ENCODE results near the gene ERCC5.

ERCC5 gene

DNA sequence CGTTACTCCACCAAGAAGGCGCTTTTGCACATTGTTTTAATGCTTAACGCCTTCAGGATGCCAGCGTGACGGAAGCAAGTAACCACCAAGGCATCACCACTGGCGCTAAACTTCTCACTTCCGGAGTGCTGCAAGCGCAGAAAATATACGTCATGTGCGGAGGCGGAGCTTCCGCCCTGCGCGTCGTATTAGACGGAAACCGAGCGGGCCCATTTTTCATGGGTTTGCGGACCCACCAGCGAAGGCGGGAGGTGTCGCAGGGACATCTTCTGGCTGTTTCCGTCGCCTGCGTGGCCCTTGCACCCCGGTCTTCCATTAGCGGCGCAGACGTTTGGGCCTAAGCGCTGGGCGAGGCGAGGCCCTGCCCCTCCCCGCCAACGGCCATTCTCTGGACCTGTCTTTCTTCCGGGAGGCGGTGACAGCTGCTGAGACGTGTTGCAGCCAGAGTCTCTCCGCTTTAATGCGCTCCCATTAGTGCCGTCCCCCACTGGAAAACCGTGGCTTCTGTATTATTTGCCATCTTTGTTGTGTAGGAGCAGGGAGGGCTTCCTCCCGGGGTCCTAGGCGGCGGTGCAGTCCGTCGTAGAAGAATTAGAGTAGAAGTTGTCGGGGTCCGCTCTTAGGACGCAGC lies at the start of gene ERCC5:
Gene ERCC5 (plus strand): TSS at position 403 of the 631 bp plus-strand sequence. CDS start 235 bp downstream, outside the sequence.
- peak; percentile 96 for DNase-seq (ENCODE audit: low spot score)

DNA sequence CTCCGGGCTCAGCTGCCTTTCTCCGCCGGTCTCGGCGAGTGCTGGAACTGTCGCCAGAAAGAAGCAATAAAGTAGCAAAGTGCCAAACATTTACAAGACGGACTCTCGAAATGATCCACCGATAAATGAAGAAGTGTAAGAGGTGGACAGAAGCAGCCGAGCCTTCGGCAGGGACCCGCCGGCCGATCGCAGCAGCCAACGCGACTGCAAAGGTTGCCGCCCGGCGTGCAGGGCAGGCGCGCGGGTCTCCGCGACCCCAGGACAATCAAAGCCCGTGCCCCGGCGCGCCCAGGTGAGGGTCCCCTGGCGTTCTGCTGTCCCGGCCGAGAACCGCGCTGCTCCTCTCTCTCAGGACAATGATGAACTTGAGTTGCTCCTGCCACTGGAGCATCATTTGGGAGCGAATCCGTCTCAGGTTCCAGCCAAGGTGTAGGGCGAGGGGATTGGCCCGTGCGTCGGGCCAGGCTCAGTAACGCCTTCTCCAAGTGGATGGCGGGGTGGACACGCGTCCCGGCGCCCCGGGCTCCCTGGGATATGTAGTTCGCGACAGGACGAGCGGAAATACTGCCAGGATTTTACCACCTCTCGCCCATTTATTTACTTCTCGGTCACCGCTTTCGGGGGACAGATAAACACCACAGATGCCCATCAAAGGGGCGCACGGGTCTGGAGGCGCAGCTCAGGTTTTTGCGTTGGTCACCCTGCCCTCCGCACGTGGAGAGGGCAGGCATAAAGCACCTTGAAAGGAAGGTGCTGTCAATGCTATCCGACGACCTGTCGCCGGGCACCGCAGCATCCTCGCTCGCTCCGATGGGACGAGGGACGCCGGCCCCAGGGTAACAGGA lies 47.0 kb upstream of the ERCC5 start, which contains the start of the genes BIVM and POGLUT2:
Gene BIVM (plus strand): TSS at position 539 of the 845 bp plus-strand sequence. CDS start 8,149 bp downstream, outside the sequence.
Gene POGLUT2 (minus strand): TSS at position 396 of the 845 bp plus-strand sequence. CDS start 306 bp downstream, at position 90.
- peak; percentile 69 for DNase-seq (ENCODE audit: low spot score)

DNA sequence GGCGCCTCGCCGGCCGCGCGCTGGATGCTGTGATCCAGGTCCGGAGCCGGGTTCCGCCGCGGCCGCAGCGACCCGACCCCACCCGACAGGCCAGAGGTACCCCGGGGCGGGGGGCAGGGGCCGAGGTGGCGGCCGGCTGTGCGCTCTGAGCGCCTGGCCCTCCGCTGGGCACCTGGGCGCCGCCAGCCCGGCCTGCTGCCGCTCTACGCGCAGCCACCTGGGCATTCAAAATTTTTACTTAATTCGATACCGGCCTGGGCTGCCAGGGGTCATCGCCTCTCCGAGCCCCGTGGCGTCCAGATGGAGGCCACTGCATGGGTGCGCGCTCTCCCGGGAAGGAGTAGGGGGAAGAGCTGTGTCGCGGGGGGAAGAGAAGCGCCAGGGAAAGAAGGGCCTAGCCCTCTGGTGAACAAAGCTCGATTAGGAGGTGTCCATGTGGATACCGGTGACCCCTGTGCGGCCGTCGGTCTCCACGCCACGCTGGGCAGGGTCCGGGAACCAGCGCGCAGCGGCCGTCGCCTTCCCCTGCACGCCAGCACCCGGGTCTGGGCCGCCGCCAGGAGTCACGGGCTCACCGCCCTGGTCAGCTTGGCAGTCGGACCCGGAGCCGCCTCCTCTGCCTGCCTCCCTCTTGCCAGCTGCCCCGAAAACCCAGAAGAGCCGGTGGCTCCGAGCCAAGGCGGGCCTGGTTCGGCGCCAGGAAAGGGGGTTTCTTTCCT lies 46.2 kb upstream of the ERCC5 start:
- DNase-seq (ENCODE audit: low spot score) = no peak

DNA sequence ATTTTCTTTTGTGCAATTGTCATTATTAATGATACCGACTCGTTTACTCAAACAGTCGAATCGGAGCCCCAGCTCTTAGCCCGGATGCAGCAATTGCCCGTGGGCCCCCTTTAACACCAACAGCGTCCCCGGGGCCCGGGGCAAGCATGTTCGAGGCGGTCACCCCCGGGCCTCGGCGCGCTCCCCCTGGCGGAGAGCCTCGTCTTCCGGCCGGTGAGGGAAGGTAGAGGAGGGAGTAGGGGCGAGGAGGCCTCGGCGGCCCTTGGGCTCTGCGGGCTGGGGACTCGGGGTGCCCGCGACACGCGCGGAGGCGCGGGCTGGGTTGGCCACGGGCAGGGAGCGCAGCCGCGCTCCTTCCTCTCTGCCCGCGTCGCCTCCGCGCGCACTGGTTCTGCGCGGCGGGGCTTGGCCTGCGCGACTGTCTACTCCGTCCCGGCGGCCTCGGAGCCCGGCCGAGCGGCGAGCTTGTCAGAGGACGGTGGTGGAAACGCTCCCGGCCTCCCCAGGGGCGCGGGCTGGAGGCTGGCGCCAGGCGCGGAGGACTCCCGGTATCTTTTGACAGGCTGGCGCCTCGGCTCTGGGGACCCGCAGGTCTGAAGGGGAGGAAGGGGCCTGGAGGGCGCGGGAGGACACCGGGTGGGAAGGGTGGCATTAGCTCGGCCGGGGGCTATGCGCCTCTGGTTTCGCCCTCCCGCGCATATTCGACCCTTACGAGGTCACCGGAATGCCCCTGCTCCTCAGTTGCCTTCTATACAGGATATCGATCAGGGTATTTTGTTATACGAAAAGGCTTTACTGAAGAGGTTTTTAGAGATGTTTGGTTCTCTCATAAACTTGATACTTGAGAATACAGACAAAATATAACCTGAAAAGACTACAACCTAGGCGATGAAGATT lies 45.4 kb upstream of the ERCC5 start:
- peak; percentile 84 for DNase-seq (ENCODE audit: low spot score)

DNA sequence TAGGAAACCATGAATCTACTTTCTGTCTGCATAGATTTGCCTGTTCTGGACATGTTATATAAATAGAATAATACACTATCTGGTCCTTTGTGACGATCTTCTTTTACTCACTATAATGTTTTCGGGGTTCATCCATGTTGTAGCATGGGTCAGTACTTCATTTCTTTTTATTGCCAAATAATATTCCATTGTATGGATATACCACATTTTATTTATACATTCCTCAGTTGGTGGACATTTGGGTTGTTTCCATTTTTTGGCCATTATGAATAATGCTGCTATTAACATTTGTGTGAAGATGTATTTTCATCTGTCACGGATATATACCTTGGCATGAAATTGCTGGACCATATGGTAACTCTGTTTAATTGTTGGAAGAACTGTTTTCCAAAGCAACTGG lies 40.2 kb upstream of the ERCC5 start:
- DNase-seq (ENCODE audit: low spot score) = no peak

DNA sequence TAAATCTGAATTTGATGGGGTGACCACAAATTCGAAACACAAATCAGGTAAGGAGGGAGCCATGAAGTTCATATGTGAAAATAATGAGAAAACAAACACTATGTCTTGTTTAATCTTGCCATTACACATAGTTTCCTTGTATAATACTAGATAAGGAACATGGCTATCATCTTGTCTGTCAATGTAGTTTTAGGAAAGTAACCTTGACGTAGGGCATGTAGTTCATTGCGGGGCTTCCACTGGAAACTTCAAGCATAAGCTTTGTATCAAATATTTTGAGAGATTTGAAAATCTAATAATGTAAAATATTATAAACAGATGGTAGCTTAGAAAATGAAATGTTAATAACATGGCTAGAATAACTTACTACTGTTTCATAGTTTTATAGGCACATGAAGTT lies 38.1 kb upstream of the ERCC5 start:
- no peak for DNase-seq (ENCODE audit: low spot score)

DNA sequence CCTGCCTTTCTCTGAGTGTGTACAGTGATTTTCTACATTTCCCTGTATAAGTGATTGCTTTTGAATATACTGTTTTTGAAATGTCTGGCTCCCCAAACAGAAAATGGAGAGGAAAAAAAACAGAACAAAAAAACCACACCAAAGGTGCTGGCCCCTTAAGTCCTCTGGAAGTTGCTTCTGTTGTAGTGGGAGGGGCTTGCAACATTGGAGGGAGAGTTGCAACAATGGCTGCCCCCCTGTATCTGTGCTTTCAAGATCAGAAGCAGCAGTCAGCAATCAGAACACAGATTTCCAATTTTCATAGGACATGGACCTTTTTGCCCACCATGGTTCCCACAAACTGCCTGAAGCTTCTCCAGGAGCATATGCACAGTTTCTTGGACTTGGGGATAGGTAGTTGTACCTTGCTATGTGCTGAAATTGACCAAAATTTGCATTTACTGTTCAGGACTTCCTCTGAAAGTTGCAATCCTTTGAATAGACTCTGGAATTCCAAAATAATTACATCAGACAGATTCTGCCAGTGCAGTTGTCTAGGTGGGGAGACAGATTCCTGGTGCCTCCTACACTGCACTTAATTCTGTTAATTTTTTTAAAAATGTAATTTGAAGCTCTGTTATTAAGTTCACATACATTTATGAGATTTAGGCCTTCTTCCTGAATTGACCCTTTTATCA lies 33.1 kb upstream of the ERCC5 start:
- DNase-seq (ENCODE audit: low spot score) = no peak

DNA sequence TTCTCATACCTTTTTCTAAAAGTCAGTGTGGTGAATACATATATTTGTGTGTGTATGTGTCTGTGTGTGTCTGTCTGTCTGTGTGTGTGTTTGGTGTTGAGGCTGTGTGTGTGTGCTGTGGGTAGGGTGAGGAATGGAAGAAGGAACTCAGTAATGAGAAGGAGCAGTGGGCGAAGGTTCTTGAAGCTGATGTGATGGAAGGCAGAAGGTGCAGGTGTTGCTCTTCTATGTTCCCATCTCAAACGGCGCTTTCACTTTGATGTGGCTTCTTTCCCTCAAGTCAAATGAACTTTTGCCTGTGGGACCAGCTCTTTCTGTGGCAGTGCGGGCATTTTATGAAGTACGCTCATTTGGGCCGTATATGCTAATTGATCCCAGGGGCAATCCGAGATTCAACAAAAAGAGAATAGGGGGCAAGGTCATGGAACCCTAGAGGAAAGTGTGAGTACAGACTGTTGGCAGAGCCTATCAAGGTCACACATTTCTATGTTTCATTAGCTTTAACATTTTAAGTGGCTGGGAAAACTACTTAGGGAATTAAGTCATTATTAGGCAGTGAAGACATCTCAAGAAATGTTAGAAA lies 31.7 kb upstream of the ERCC5 start:
- DNase-seq (ENCODE audit: low spot score) = no peak

DNA sequence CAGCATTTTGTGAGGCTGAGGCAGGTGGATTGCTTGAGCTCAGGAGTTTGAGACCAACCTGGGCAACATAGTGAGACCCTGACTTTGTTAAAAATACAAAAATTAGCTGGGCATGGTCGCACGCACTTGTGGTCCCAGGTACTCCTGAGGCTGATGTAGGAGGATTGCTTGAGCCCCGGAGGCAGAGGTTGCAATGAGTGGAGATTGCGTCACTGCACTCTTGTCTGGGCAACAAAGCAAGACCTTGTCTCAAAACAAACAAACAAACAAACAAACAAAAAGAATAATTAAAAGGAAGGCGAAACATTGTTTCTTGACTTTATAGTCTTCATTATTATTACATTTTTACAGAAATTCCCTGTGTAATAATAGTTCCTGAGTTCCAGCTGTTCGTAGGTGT lies 31.0 kb upstream of the ERCC5 start:
- no peak for DNase-seq (ENCODE audit: low spot score)

DNA sequence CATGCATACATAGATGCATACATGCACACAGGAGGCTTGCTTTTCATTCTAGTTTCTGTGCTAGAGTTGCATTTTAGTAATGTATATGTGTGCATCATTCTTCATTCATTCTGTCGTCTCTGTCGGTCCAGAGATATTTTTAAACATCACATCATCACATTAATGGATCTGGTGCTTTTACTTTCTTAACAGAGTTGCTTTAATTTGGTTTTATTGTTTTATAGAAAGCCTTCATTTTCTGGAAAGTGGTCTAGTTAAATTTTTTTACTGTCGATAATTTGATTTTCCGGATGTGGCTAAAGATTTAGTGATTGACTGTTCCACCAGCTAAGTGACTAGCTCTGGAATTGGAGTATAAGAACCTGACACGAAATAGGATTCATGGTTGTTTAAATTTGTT lies 30.0 kb upstream of the ERCC5 start:
- no peak for DNase-seq (ENCODE audit: low spot score)

DNA sequence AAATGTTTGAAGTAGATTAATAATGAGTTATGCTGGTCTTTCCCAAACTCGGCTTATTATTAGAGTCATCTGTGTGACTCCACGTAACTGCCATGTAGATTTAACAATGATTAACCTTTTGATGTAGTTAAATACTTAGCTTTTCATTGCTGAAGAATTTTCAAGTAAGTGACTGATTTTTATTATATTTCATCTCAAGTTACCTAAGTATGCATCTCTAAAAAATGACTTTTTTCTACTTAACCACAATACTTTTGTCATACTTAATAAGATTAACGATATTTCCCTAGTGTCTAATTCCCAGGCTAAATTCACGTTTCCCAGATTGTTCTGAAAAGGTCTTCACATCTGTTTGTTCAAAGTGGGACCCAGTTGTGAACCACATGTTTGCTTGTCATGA lies 29.1 kb upstream of the ERCC5 start:
- DNase-seq (ENCODE audit: low spot score) = no peak

DNA sequence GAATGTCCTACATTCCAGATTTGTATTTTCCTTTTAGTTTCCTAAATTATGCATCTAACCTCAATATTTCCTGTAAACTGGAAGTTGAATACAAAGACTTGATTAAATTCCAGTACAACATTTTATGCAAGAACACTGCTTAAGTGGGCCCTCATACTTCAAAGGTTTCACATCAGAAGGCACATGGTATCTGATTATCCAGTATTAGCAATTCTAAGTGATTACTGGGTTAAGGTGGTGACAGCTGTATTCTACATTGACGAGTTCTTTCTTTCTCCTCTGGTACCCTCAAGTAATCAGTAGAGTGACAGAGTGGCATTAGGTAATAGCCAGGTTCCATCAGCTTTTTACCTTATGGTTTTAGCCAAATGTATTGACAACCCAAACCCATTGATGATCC lies 28.6 kb upstream of the ERCC5 start:
- DNase-seq (ENCODE audit: low spot score) = no peak

DNA sequence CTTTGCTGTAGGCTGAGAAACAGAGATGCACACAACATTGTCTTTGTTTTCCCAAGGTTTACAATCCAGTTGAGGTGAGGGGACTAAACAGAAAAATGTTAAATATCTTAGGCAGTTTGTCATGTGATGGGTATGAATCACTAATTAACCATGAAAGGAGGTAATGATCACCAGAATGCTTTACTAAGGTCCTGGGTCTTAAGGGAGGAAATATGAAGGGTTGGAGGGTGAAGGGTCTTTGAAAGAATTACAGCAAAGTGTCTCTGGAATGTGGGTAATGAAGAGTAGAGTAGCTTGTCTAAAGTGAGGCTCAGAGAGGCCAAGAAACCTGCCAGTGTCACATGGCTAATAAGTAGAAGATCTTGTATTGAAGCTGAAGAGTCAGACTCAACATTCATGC lies 27.9 kb upstream of the ERCC5 start:
- DNase-seq (ENCODE audit: low spot score) = no peak

DNA sequence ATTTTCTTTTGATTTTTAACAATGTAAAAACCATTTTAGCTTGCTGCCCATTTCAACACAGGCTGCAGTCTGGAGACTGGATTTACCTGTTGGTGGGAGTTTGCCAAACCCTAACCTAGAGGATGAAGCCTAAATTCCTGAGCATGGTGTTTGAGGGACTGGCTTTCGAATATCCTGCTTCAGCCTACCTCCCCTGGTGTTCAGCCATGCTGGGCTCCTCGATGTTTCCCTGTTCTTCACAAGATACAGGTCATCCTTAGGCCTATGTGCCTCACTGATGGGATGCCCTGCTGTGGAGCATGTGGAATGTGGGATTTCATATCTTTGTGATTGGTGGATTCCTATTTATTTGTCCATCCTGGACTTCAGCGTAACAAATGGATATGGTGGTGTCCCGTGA lies 20.4 kb upstream of the ERCC5 start:
- no peak for DNase-seq (ENCODE audit: low spot score)

DNA sequence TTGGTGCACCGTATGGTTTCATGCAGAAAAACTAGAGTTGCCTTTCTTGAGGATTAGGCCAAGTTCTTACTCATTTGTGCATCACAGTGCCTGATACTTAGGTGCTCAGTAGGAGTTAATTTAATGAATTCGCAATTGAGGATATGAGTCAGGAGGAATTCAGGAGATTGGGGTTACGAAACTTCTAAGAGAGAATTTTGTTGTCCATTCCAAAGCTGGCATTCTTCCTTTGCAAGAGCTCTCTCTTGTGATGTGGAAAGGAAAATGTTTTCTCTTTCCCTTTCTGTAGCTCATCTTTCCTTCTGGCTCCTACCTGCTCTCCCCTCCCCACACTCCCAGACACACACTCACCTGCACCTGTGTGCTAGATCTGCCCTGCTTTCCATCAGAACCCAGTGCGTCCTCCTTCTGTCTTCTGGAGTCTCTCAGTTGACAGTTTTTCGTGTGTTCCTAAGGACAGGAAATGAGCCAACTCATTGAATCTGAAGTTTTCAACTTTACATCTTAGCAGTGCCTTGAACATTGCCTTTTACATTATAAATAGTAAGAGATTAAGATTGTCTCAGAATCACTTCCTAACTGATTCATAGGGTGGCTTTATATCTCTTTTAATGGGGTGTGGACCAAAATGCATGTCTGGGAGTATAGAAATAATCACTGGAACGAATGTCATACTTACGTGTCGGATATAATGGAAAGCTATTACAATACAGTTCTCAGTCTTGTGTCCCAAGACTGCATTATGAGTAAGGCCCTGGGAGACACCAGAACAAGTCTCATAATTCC lies 19.7 kb upstream of the ERCC5 start:
- DNase-seq (ENCODE audit: low spot score) = no peak

DNA sequence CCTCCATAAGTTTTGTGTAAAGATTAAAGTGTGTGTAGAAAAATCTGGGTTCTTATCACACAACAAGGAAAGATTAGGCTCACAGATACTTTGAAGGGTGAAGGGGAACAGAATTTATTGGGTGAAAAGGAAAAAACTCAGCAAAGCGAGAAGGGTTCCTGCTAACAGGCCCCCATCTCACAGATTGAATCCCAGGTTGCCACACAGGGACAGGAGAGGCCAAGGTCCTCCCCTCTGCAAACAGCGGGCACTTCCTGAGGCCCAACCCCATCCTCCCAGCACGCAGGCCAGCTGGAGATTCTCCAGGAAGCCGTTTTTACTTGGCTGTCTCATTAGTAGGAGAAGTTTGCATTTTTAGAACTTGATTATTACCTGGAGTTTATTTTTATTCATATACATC lies 15.2 kb upstream of the ERCC5 start:
- no peak for DNase-seq (ENCODE audit: low spot score)

DNA sequence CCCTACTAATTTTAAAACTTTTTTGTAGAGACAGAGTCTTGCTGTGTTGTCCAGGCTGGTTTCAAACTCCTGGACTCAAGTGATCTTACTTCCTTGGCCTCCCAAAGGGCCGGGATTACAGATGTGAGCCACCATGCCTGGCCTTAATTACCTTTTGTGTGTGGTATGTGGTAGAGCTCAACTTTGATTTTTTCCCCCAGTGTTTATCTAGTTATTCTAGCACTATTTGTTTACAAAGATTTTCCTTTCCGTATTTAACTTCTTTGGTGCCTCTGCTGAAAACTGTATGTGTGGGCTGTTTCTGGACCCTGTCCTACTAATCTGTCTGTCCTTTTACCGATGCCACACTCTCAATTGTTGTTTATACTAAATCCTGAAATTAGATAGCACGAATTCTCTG lies 9.4 kb upstream of the ERCC5 start:
- no peak for DNase-seq (ENCODE audit: low spot score)

DNA sequence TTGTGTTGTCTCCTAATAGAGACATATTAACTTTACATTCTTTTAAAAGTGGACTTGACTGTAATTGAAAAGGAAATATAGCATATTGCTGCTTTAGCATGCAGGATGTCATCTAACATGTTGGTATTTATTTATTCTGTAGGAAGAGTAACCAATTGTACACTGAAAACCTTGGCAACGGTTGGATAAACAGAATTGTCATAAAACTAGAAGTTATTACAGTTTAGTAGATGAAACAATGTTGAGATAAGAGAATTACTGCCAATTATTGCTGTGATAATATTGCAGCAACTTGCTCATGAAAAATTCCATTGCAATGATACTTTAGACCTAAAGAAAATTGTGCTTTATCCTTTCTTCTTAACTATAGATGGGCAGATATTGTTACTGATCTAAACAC lies 7.6 kb upstream of the ERCC5 start:
- no peak for DNase-seq (ENCODE audit: low spot score)

DNA sequence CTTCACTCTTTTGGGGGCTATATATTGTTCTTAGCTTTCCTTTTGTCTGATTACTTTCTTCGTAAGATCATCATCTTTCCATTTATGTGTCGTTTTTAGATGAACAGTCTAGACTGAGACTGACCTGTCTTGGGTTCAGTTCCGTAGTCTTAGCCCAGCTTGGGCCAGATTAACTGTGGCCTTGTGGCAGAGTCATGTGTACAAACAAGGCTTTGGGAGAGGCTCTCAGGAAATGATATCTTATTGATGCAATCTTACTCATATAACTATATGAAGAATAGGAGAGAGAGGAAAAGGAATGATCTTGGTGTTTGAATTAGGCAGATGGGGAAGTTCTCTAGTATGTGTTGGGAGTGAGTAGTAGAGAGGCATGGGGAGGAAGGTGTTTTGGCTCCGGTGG lies 6.8 kb upstream of the ERCC5 start:
- no peak for DNase-seq (ENCODE audit: low spot score)

DNA sequence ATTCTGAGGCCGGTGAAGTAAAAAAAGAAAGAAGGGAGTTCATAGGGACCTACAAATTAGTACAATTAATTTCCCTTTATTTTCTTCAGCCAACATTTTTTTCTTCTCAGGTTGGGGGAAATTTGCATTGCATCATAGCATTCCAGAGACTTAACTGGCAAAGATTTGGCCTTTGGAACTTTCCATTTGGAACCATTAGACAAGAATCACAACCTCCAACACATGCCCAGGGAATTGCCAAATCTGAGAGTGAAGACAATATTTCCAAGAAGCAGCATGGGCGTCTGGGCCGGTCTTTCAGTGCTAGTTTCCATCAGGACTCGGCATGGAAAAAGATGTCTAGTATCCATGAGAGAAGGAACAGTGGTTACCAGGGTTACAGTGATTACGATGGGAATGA lies 6.4 kb upstream of the ERCC5 start:
- DNase-seq (ENCODE audit: low spot score) = no peak

All from CD4-positive, alpha-beta T cell treated with Interleukin-2 at 100 ng/mL for 4 hours (primary cell).